Measurements from ENCODE around the gene CAMTA1.

Gene CAMTA1

GRCh38 chr1:7717748-7718368 lies 932.6 kb downstream of the CAMTA1 start:
- DNase-seq (ENCODE audit: low spot score) = no peak
- TF ChIP-seq CTCF (IDR thresholded peaks at IDR 0.05; ENCODE audit: borderline replicate concordance, control extremely low read depth, extremely low read depth, insufficient read depth, missing control alignments) = no peak
- in situ Hi-C loops (cut with MboI; ENCODE audit: low sequenced_read_pairs, unreplicated experiment) = no loop called here

- in situ Hi-C loops (cut with MboI; ENCODE audit: low sequenced_read_pairs, unreplicated experiment) = no loop called here
- no peak for TF ChIP-seq CTCF (IDR thresholded peaks at IDR 0.05; ENCODE audit: borderline replicate concordance, control extremely low read depth, extremely low read depth, insufficient read depth, missing control alignments)
- no peak for DNase-seq (ENCODE audit: low spot score)
These were observed 934.3 kb downstream of the CAMTA1 start for GRCh38 chr1:7719468-7720094.

GRCh38 chr1:7721940-7722669 lies 936.9 kb downstream of the CAMTA1 start:
- TF ChIP-seq CTCF (IDR thresholded peaks at IDR 0.05; ENCODE audit: borderline replicate concordance, control extremely low read depth, extremely low read depth, insufficient read depth, missing control alignments) = no peak
- in situ Hi-C loops (cut with MboI; ENCODE audit: low sequenced_read_pairs, unreplicated experiment) = no loop called here
- DNase-seq (ENCODE audit: low spot score) = no peak

- TF ChIP-seq CTCF (IDR thresholded peaks at IDR 0.05; ENCODE audit: borderline replicate concordance, control extremely low read depth, extremely low read depth, insufficient read depth, missing control alignments) = no peak
- in situ Hi-C loops (cut with MboI; ENCODE audit: low sequenced_read_pairs, unreplicated experiment) = no loop called here
- DNase-seq (ENCODE audit: low spot score) = no peak
These were observed 937.4 kb downstream of the CAMTA1 start for GRCh38 chr1:7722670-7723012.

GRCh38 chr1:7726623-7727022 lies 941.4 kb downstream of the CAMTA1 start:
- in situ Hi-C loops (cut with MboI; ENCODE audit: low sequenced_read_pairs, unreplicated experiment) = no loop called here

More at GRCh38 chr1:7726623-7727022, 941.4 kb downstream of the CAMTA1 start:
- no peak for TF ChIP-seq CTCF (IDR thresholded peaks at IDR 0.05; ENCODE audit: borderline replicate concordance, control extremely low read depth, extremely low read depth, insufficient read depth, missing control alignments)
- no peak for DNase-seq (ENCODE audit: low spot score)
